HCT116 (cell line): Measurements from ENCODE around the gene LGMN. TPM values are rescaled to one million over a fixed set of nuclear protein-coding genes. Genes with fewer than 3 reads are reported as not detected.

Experiments
- ATAC-seq: fragments of 200-7000 bp; cut with Tn5 transposase; 2 replicates; pipeline ENCODE4 v1.9.1; 2020; ENCODE audit warnings: mild to moderate bottlenecking, moderate library complexity
- BruUV-seq: library from RNA; stranded (reverse); fragments of 400-500 nt; replicated peaks from 2 replicates; lab custom pipeline; 2021; lab: Mats Ljungman, UMichigan
- CTCF ChIA-PET: fragments of 300-600 bp; sonication (Branson Sonifier 250); formaldehyde crosslinking; loops from one replicate; lab custom pipeline; 2021; ENCODE audit warnings: antibody characterized with exemption; lab: Charles Lee
- POLR2A ChIA-PET: fragments of 300-600, 350-600 bp; sonication (Branson Sonifier 250); formaldehyde crosslinking; loops from one replicate; lab custom pipeline; 2021; ENCODE audit warnings: antibody characterized with exemption; lab: Charles Lee
- RAD21 ChIA-PET, 2 experiments: fragments of 300-600 bp; sonication (Branson Sonifier 250); formaldehyde crosslinking; loops; one replicate each; lab custom pipeline; 2023; ENCODE audit warnings: low total read pairs in 2 of 2; ENCODE audit not compliant: uncharacterized antibody in 2 of 2, unreplicated experiment in 2 of 2, low non-redundant PET in 1 of 2; lab: Charles Lee
- DNase-seq: peaks from one replicate; pipeline ENCODE4 v3.0.0-alpha.2; 2010; ENCODE audit warnings: low read depth, low spot score
- H2AFZ ChIP-seq: fragments of 200-600 bp; shearing (Covaris generic), sonication (generic); 2 replicates; pipeline ENCODE4 v1.6.1; 2017; ENCODE audit warnings: low read depth, mixed run types, mixed read lengths, antibody characterized with exemption, low read length; ENCODE audit not compliant: poor library complexity, severe bottlenecking
- H3K27ac ChIP-seq: 2 replicates; pipeline ENCODE4 v1.5.1; 2012; ENCODE audit warnings: low read depth, low read length
- H3K27me3 ChIP-seq: fragments of 200-600 bp; sonication (generic); 2 replicates; pipeline ENCODE4 v1.6.1; 2016; ENCODE audit warnings: mixed run types, low read length, mixed read lengths; ENCODE audit not compliant: insufficient read depth
- H3K36me3 ChIP-seq, 2 experiments: fragments of 200-500 bp in 1 of 2; fragments of 200-600 bp in 1 of 2; sonication (Bioruptor generic) in 1 of 2; sonication (generic) in 1 of 2; 2 replicates each; pipeline versions ENCODE4 v1.5.1 to v1.6.1; 2014 to 2016; ENCODE audit warnings: low read length in 2 of 2, inconsistent platforms in 1 of 2, mixed read lengths in 1 of 2, mixed run types in 1 of 2; ENCODE audit not compliant: insufficient read depth in 2 of 2, control insufficient read depth in 1 of 2
- H3K4me1 ChIP-seq, 2 experiments: fragments of 200-600 bp in 1 of 2; sonication (generic) in 1 of 2; 2 replicates each; pipeline versions ENCODE4 v1.5.1 to v1.6.1; 2012 to 2017; ENCODE audit warnings: low read length in 2 of 2, inconsistent platforms in 1 of 2, mild to moderate bottlenecking in 1 of 2, mixed read lengths in 1 of 2, mixed run types in 1 of 2, moderate library complexity in 1 of 2; ENCODE audit not compliant: insufficient read depth in 2 of 2, control insufficient read depth in 1 of 2
- H3K4me2 ChIP-seq: fragments of 200-600 bp; sonication (generic); 2 replicates; pipeline ENCODE4 v1.6.1; 2017; ENCODE audit warnings: mixed run types, low read length, mixed read lengths
- H3K4me3 ChIP-seq, 2 experiments: fragments of 200-600 bp in 1 of 2; sonication (generic) in 1 of 2; replicated peaks in 1 of 2; 2 replicates each; pipeline ENCODE4 v1.5.1; 2011 to 2016; ENCODE audit warnings: low read length in 2 of 2, control low read depth in 1 of 2, low read depth in 1 of 2, mild to moderate bottlenecking in 1 of 2, mixed read lengths in 1 of 2, mixed run types in 1 of 2
- H3K79me2 ChIP-seq: fragments of 200-600 bp; sonication (generic); 2 replicates; pipeline ENCODE4 v1.6.1; 2017; ENCODE audit warnings: mild to moderate bottlenecking, mixed run types, low read length, moderate library complexity, mixed read lengths; ENCODE audit not compliant: insufficient read depth
- H3K9ac ChIP-seq: fragments of 200-600 bp; sonication (generic); 2 replicates; pipeline ENCODE4 v1.6.1; 2016; ENCODE audit warnings: low read length, mixed read lengths
- H3K9me2 ChIP-seq: fragments of 200-600 bp; sonication (generic), shearing (Covaris generic); 2 replicates; pipeline ENCODE4 v1.6.1; 2017; ENCODE audit warnings: mixed run types, mild to moderate bottlenecking, moderate library complexity; ENCODE audit not compliant: insufficient read depth
- H3K9me3 ChIP-seq, 2 experiments: fragments of 200-500 bp in 1 of 2; fragments of 200-600 bp in 1 of 2; sonication (Bioruptor generic) in 1 of 2; sonication (generic) in 1 of 2; 2 replicates each; pipeline ENCODE4 v1.6.1; 2014 to 2017; ENCODE audit warnings: low read length in 2 of 2, mixed read lengths in 2 of 2, inconsistent platforms in 1 of 2, low read depth in 1 of 2, mild to moderate bottlenecking in 1 of 2, mixed run types in 1 of 2, moderate library complexity in 1 of 2; ENCODE audit not compliant: control insufficient read depth in 1 of 2, insufficient read depth in 1 of 2
- H4K20me1 ChIP-seq: fragments of 200-600 bp; sonication (generic), shearing (Covaris generic); 2 replicates; pipeline ENCODE4 v1.6.1; 2017; ENCODE audit warnings: mixed run types, mild to moderate bottlenecking, moderate library complexity; ENCODE audit not compliant: insufficient read depth
- CBX3 ChIP-seq: IDR thresholded peaks from 2 replicates; pipeline ENCODE4 v1.6.1; 2012; ENCODE audit warnings: low read depth
- CEBPB ChIP-seq: IDR thresholded peaks from 2 replicates; pipeline ENCODE4 v1.6.1; 2012; ENCODE audit warnings: low read depth
- EGR1 ChIP-seq: IDR thresholded peaks from 2 replicates; pipeline ENCODE4 v1.6.1; 2012; ENCODE audit warnings: low read depth
- ELF1 ChIP-seq: IDR thresholded peaks from 2 replicates; pipeline ENCODE4 v1.6.1; 2012; ENCODE audit warnings: low read depth, borderline replicate concordance
- EZH2 ChIP-seq: fragments of 200-600 bp; sonication (generic); IDR thresholded peaks from 2 replicates; pipeline ENCODE4 v1.6.1; 2017; ENCODE audit warnings: antibody characterized with exemption, mixed run types
- POLR2A ChIP-seq: IDR thresholded peaks from 2 replicates; pipeline ENCODE4 v1.7.0; 2011; ENCODE audit warnings: borderline replicate concordance; ENCODE audit not compliant: insufficient read depth, insufficient read length; ENCODE audit errors: extremely low read depth
- POLR2AphosphoS5 ChIP-seq: IDR thresholded peaks from 2 replicates; pipeline ENCODE4 v1.6.1; 2011; ENCODE audit warnings: mild to moderate bottlenecking, low read depth, low read length, moderate library complexity
- RAD21 ChIP-seq: IDR thresholded peaks from 2 replicates; pipeline ENCODE4 v1.6.1; 2012; ENCODE audit warnings: low read depth, mild to moderate bottlenecking
- SP1 ChIP-seq: IDR thresholded peaks from 2 replicates; pipeline ENCODE4 v1.6.1; 2012; ENCODE audit warnings: low read depth
- SRF ChIP-seq: IDR thresholded peaks from 2 replicates; pipeline ENCODE4 v1.6.1; 2012; ENCODE audit warnings: low read depth
- intact Hi-C: fragments of 100-400 bp; cut with micrococcal nuclease; formaldehyde crosslinking; loops from 2 replicates; pipeline ENCODE4 v1.10.0; 2022
- total RNA-seq: library from RNA; stranded (reverse); gene quantifications from one replicate; pipeline ENCODE4 v1.2.1, GENCODE V29; 2021; ENCODE audit not compliant: unreplicated experiment
- TF ChIP-seq, protein P1 (sequence below): IDR thresholded peaks from 2 replicates; pipeline ENCODE4 v1.6.1; 2012
- TF ChIP-seq, protein P2 (sequence below): IDR thresholded peaks from 2 replicates; pipeline ENCODE4 v1.6.1; 2012
- TF ChIP-seq, protein P3 (sequence below): IDR thresholded peaks from 2 replicates; pipeline ENCODE4 v1.6.1; 2011; ENCODE audit warnings: mild to moderate bottlenecking, low read length, moderate library complexity; ENCODE audit not compliant: insufficient replicate concordance; ENCODE audit errors: extremely low read depth

Gene LGMN
- total RNA-seq, 1 experiment from 2014 or later: 44.9 TPM

DNA sequence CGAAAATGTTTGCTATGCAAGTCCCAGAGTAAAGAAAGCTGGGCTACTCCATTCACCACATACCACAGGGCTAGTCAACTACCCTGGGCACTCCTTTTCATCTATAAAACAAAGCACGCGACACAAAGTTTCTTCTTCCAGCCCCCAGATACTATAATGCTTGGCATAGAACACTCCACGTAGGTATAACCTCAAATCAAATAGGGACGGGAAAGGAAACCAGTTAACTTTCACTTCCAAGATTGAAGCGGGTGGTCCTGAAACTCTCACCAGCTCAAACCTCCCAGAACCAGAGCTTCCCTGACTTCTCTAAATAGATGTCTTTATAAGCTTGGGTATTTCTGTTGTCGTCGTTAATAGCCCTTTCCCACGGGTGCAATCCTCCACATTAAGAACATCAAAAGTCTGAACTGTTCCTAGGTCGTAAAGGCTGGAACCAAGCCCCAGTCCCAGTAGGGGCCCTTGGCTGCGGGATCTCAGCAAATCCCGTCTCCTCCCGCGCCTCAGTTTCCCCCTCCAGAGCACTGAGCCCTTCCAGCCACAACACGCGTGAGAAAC, 647 bp downstream of the LGMN start:
- peak overlapping the region; percentile 79 for H3K9ac ChIP-seq
- TF ChIP-seq EZH2 (no peak), SP1 (no peak), RAD21 (no peak), POLR2AphosphoS5 (no peak), POLR2A (no peak), CBX3 (no peak), ELF1 (no peak), CEBPB (no peak), SRF (no peak), EGR1 (no peak)
- TF ChIP-seq, protein P1, sequence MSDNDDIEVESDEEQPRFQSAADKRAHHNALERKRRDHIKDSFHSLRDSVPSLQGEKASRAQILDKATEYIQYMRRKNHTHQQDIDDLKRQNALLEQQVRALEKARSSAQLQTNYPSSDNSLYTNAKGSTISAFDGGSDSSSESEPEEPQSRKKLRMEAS: no peak
- TF ChIP-seq, protein P2, sequence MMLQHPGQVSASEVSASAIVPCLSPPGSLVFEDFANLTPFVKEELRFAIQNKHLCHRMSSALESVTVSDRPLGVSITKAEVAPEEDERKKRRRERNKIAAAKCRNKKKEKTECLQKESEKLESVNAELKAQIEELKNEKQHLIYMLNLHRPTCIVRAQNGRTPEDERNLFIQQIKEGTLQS: no peak
- TF ChIP-seq, protein P3, sequence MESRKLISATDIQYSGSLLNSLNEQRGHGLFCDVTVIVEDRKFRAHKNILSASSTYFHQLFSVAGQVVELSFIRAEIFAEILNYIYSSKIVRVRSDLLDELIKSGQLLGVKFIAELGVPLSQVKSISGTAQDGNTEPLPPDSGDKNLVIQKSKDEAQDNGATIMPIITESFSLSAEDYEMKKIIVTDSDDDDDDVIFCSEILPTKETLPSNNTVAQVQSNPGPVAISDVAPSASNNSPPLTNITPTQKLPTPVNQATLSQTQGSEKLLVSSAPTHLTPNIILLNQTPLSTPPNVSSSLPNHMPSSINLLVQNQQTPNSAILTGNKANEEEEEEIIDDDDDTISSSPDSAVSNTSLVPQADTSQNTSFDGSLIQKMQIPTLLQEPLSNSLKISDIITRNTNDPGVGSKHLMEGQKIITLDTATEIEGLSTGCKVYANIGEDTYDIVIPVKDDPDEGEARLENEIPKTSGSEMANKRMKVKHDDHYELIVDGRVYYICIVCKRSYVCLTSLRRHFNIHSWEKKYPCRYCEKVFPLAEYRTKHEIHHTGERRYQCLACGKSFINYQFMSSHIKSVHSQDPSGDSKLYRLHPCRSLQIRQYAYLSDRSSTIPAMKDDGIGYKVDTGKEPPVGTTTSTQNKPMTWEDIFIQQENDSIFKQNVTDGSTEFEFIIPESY: no peak
- TF ChIP-seq, all 23 proteins: peak for 0
- Histone ChIP-seq H3K27me3 (no peaks in the 10 kb centered on the region), H3K36me3 (no peaks in the 10 kb centered on the region), H3K4me1 (peaks cover 6 to 20% of the 10 kb centered on the region in 2 experiments; a peak in 3 of 4 replicates), H3K27ac (peak overlapping the region; percentile 45; the same call in 1 of the 2 replicates), H3K4me2 (peak overlapping the region; percentile 91), H3K79me2 (peaks cover 11% of the 10 kb centered on the region), H3K9me2 (no peaks in the 10 kb centered on the region), H4K20me1 (no peaks in the 10 kb centered on the region), H2AFZ (no peak overlapping the region), H3K9me3 (no peaks in the 10 kb centered on the region), H3K4me3 (peak overlapping the region; percentile 78 to 92)
- no peak for DNase-seq
- ATAC-seq: peak; percentile 5; the same call in 1 of the 2 replicates
- intact Hi-C loops: no loop called here
- CTCF ChIA-PET: interaction anchor here (1.0 kb wide), 1 partner anchor 59 kb away, joined by 4 read pairs; no protein-coding TSS in a partner anchor
- POLR2A ChIA-PET: interaction anchor here (1.0 to 1.6 kb wide), 4 partner anchors 11 to 35 kb away, joined by 3 to 19 read pairs (median 8); no protein-coding TSS in a partner anchor
- RAD21 ChIA-PET: no interaction called here
- TSS peak; percentile 57 for BruUV-seq
